NCI-H1694 treated with DMSO at 0.1 percent for 48 hours (cell line): ENCODE data around the gene WDR70.
"Not testable (repeated sequence)": the region's sequence is repeated elsewhere in the genome, so short reads cannot be mapped to it uniquely, and the experiment has no call there.

Experiments
- DNase-seq: peaks from one replicate; lab custom pipeline; 2025; lab: John Stamatoyannopoulos, UW

WDR70 gene

DNA sequence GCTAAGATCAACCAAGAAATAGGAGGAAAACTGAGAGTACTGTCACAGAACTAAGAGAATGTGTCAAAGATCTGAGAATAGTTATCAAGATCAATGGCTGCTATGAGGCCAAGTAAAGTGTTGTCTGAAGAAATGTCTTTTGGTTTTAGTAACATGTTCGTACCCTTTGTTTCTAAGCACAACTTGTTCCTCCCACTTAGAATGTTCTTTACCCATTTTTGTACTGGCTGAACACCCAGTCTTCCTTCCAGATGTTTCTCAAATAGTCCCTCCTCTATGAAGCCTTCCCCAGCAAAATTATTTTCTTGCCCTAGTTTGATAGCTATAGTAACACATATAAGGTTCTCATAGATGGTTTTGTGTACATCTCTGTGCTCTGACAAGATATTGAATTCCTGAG is 191.5 kb downstream of the WDR70 start:
- DNase-seq = no peak

- no peak for DNase-seq
Measured at GRCh38 chr5:37571985-37572384, 192.9 kb downstream of the WDR70 start.

DNA sequence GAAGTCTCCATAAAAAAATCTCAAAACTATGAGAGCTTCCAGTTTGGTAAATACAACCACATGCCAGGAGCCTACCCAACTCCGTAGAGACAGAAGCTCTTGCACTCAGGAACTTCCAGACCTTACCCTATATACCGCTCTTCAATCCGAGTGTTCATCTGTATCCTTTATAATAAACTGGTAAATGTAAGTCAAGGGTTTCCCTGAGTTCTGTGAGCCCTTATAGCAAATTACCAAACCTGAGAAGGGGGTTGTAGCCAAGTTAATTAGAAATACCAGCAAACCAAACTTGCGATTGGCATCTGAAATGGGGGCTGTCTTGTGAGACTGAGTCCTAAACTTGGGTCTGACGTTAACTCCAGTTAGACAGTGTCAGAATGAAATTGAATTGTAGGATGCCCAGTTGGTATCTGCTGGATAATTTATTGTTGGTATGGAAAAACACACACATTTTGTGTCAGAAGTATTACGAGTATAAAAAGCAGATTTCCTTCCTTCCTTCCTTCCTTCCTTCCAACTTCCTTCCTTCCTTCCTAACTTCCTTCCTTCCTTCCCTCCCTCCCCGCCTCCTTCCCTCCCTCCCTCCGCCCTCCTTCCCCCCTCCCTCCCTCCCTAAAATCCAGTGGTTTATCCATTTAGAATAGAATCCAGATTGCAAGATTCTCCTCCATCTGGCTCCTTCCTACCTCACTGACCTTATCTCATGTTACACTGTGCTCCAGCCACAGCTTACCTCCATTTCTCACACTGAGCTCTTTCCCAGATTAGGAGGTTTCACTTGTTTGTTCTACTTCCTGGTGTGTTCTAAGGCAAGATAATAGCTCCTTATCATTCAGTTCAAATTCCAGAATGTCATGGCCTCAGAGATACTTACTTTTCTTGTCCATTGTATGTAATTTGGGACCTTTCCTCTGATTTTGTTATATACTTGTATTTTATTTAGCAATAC is 196.7 kb downstream of the WDR70 start:
- no peak for DNase-seq

DNA sequence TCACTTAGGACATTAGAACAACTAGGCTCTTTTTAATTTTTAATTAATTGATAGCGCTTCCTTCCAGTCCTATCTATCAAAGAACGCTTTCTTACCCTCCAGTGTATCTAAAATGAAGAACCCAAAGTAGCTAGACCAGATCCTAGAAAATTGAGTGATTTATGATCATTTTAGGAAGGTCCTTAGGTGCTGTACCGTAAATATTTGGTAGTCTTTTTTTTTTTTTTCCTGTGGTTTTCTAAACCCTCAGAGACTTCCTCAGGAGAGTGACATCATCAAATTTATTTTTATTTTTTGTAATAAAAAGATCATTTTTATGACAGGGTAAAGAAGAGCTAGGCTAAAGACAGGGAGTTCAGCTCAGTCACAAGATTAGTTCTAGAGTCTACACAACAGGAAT is 197.4 kb downstream of the WDR70 start:
- DNase-seq = no peak

DNA sequence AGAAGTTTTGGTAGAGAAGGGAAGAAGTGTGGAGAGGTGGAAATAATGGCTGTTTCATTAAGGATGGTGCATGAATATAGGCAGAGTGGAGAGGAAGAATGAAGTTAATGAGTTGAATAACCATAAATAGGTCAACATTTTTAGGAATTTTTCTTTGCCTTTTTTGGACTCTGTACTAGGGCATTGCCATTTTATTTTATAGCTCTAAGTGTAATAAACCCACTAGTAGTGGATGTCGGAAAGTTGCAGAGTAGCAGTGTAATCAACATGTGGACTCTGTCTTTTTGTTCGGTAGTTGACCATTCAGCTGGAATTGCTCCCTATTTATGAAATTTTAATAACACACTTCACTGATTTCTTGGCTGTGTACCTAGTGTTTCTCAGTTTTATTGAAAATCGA is 199.1 kb downstream of the WDR70 start:
- DNase-seq = no peak

DNA sequence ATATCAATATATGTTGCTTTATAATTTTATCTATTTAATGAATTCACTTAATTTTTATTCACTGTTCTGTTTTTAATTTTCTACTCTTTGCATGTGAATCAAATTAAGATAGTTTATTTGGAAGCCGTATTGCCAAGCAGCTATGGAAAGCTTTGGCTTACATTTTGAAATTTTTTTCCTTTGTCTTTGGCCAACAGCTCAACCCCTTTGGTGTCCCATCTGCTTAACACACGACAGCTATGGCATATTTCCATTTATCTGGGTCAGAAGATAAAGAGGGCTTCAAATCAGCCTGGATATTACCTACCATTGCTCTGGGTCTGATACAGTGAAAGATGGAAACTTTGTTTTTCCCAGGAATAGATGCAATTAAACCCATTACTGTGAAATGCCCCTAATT is 201.0 kb downstream of the WDR70 start:
- DNase-seq = no peak

DNA sequence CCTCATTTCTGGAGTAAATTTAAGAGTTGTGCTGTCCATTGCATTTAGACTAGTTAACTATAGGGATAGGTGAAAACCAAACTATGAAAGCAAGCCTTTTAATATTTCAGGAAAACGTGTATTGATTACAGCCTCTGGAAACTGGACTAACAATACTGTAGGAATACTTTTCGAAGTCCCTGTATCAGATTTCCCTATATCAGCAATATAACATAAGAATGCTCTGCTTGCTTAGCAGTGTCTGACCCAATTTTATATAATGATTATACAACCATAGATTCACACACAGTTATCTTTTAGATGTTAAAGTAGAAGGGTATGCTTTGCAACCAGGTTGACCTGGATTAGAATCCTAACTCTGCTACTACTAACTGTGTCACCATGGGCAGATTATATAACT is 203.1 kb downstream of the WDR70 start:
- DNase-seq = no peak

DNA sequence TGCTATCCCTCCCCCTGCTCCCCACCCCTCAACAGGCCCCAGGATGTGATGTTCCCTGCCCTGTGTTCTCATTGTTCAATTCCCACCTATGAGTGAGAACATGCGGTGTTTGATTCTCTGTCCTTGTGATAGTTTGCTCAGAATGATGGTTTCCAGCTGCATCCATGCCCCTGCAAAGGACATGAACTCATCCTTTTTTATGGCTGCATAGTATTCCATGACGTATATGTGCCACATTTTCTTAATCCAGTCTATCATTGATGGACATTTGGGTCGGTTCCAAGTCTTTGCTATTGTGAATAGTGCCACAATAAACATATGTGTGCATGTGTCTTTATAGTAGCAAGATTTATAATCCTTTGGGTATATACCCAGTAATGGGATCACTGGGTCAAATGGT is 214.2 kb downstream of the WDR70 start:
- not testable (repeated sequence) for DNase-seq

GRCh38 chr5:37594864-37595263 is 215.7 kb downstream of the WDR70 start:
- not testable (repeated sequence) for DNase-seq

DNA sequence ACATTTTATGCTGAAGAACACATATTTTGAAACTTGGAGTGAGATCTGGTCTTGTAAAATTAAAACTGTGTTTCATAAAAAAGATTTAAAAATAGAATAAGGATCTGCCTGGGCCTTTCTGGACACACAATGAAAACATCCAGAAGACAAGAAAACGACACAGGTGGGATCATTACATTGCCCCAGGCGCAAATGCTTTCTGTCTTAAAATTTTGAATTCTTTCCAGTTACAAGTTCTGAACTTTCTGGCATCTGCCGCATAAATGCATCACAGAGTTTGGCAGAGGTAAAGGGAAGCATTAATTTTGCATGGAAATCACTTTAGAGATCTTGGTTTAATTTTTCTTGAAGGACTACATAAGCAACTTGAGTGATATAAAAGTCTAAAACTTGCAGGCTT is 219.6 kb downstream of the WDR70 start:
- DNase-seq = no peak

GRCh38 chr5:37601163-37601562 is 222.0 kb downstream of the WDR70 start:
- DNase-seq = no peak

DNA sequence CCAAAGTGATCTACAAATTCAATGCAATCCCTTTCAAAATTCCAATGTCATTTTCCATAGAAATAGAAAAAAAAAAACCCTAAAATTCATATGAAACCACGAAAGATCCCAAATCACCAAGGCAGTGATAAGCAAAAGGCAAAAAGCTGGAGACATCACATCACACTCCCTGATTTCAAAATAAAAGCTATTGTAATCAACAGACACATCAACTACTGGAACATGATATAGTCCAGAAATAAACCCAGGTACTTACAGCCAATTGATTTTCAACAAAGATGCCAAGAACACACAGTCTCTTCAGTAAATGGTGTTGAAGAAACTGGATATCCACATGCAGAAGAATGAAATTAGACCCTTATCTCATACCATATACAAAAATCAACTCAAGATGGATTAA is 224.0 kb downstream of the WDR70 start:
- DNase-seq = no peak

DNA sequence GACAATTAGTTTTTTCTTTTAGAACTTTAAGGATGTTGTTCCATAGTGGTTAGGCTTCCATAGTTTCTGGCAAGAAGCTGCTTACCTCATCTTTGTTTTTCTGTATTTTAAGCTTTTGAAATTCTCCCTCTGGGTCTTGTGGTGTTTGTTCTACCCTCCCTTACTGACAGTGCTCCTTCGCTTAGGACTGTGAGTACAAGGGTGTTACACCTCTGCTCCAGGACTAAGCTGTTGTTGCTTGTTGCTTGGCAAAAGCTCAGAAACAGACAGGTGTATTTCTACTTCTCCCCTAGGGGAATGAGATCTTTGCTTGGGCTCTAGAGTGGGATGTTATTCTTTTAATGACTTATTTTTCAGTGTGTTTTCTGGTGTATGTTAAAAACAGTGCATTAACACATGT is 225.2 kb downstream of the WDR70 start:
- DNase-seq = no peak

GRCh38 chr5:37606148-37606547 is 227.0 kb downstream of the WDR70 start:
- DNase-seq = no peak

GRCh38 chr5:37606632-37607248 is 227.6 kb downstream of the WDR70 start:
- no peak for DNase-seq

- no peak for DNase-seq
Measured at GRCh38 chr5:37615184-37615583, 236.1 kb downstream of the WDR70 start.

- DNase-seq = no peak
Measured at GRCh38 chr5:37619353-37619752, 240.2 kb downstream of the WDR70 start.

GRCh38 chr5:37622354-37622753 is 243.2 kb downstream of the WDR70 start:
- DNase-seq = not testable (repeated sequence)

GRCh38 chr5:37626266-37626665 is 247.1 kb downstream of the WDR70 start:
- no peak for DNase-seq

DNA sequence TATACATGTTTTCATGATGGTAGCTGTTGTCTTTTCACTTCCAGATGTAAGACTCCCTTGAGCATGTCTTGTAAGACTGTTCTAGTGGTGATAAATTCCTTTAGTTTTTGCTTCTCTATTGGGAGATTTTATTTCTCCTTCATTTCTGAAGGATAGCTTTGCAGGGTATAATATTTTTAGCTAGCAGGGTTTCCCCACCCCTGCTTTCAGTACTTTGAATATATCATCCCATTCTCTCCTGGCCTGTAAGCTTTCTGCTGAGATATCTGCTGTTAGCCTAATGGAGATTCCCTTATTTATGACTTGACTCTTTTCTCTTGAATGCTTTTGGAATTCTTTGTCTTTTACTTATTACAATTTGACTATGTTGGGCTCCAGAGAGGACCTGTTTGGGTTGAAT is 249.8 kb downstream of the WDR70 start:
- no peak for DNase-seq

DNA sequence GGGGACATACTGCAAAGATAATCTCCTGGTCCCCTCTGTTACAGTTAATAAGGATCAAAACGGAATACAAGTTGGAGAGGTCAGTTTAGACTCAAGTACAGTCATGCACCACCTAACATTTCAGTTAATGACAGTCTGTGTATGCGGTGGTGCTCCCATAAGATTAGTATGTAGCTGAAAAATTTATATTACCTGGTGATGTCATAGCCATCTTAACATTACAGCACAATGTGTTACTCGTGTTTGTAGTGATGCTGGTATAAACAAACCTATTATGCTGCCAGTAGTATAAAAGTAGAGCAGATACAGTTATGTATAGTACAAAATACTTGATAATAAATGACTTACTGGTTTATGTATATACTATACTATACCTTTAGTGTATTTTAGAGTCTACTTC is 252.8 kb downstream of the WDR70 start:
- no peak for DNase-seq

DNA sequence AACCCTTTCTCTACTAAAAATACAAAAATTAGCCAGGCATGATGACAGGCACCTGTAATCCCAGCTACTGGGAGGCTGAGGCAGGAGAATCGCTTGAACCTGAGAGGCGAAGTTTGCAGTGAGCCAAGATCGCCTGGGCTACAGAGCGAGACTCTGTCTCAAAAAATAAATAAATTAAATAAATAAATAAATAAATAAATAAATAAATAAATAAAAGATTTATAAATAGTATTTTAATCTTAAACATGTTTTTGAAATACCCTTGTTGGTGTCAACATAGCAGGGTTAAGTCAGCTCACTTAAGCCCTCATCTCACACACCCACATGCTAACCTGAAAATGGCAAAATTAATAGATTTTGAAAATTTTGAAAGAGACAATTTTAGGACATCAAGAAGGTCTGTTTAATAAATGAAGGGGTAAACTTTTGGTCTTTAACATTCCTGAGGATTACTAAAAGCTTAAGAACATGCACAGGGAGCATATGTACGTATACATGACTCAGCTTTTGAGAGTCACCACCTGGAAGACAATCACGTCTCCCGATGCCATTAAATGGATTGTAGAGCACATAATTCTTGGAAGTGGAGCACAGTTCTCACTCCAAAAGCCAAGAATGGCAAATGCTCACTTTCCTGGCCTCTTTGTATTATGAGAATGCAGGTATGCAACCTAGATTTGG is 258.2 kb downstream of the WDR70 start:
- no peak for DNase-seq

DNA sequence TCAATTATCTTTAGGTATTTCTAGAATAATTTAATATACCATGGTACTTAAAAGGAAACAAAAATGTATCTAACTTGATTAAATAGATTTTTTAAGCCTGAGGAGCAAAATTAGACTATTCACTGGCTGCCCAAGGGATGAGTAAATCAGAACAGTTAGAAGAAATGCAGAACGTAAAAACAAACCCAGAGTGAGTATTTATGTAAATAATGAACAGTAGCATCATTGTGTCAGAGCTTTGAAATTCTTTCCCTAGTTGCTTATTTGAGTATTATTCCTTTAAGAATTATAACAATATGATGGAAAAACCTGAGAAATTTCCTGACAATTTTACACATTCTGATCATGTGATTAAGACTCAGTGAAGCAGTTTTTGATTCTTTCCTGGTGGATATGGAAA is 259.8 kb downstream of the WDR70 start:
- DNase-seq = no peak
